Endometrial microvascular endothelial cells (primary cell): ENCODE measurements around the gene GZMA. TPM values are rescaled to one million over a fixed set of nuclear protein-coding genes. Genes with fewer than 3 reads are reported as not detected.
"Not testable (repeated sequence)": the region's sequence is repeated elsewhere in the genome, so short reads cannot be mapped to it uniquely, and the experiment has no call there.

Experiments used
- in situ Hi-C: cut with HindIII; loops from 2 replicates; pipeline ENCODE4 v1.10.0; 2017; ENCODE audit warnings: low sequenced_read_pairs, low pct_unique_long_range_greater_than_20kb; ENCODE audit errors: inconsistent ontology term
- total RNA-seq: library from RNA; depleted of rRNA; stranded (reverse); fragments of >200 nt; gene quantifications from one replicate; pipeline ENCODE4 v1.2.3, GENCODE V29; 2015; ENCODE audit errors: inconsistent ontology term

GZMA gene
- not detected for total RNA-seq

- in situ Hi-C loops = no loop called here
Observed at GRCh38 chr5:55102348-55102747, at the start of gene GZMA. GZMA (plus strand) TSS chr5:55102646; CDS start chr5:55102683, 37 bp downstream.

- in situ Hi-C loops = no loop called here
Observed at GRCh38 chr5:55055183-55055582, 47.3 kb upstream of the GZMA start.

GRCh38 chr5:55062039-55062779 is 40.2 kb upstream of the GZMA start:
- in situ Hi-C loops = no loop called here

- in situ Hi-C loops = no loop called here
Observed at GRCh38 chr5:55063220-55063863, 39.1 kb upstream of the GZMA start.

- in situ Hi-C loops = no loop called here
Observed at GRCh38 chr5:55063899-55064298, 38.5 kb upstream of the GZMA start.

GRCh38 chr5:55064523-55064922 is 37.9 kb upstream of the GZMA start:
- in situ Hi-C loops = no loop called here

- in situ Hi-C loops = no loop called here
Observed at GRCh38 chr5:55066277-55066676, 36.2 kb upstream of the GZMA start.

GRCh38 chr5:55070968-55071367 is 31.5 kb upstream of the GZMA start:
- in situ Hi-C loops = no loop called here

- in situ Hi-C loops = no loop called here
Observed at GRCh38 chr5:55071413-55071812, 31.0 kb upstream of the GZMA start.

- in situ Hi-C loops = no loop called here
Observed at GRCh38 chr5:55072666-55073065, 29.8 kb upstream of the GZMA start.

- in situ Hi-C loops = no loop called here
Observed at GRCh38 chr5:55073211-55073610, 29.2 kb upstream of the GZMA start.

GRCh38 chr5:55081541-55081940 is 20.9 kb upstream of the GZMA start:
- in situ Hi-C loops = no loop called here

GRCh38 chr5:55089301-55089700 is 13.1 kb upstream of the GZMA start:
- in situ Hi-C loops = not testable (repeated sequence)

GRCh38 chr5:55091011-55091410 is 11.4 kb upstream of the GZMA start:
- in situ Hi-C loops = not testable (repeated sequence)

GRCh38 chr5:55096182-55096581 is 6.3 kb upstream of the GZMA start:
- in situ Hi-C loops = no loop called here

- in situ Hi-C loops = no loop called here
Observed at GRCh38 chr5:55096861-55097260, 5.6 kb upstream of the GZMA start.

GRCh38 chr5:55101148-55101547 is 1.3 kb upstream of the GZMA start:
- in situ Hi-C loops = not testable (repeated sequence)

GRCh38 chr5:55101556-55102276 is 730 bp upstream of the GZMA start:
- in situ Hi-C loops = no loop called here

- in situ Hi-C loops = no loop called here
Observed at GRCh38 chr5:55104036-55104772, 1.8 kb downstream of the GZMA start.
